HFFc6 (cell line): ENCODE results near the gene PRKAR1B. TPM values are rescaled to one million over a fixed set of nuclear protein-coding genes. Genes with fewer than 3 reads are reported as not detected.

Experiments
- DNase-seq: peaks from one replicate; pipeline ENCODE4 v3.0.0-alpha.2; 2018
- H3K27ac Mint-ChIP-seq: 2 replicates; pipeline ENCODE4 v1.8.0; 2020; ENCODE audit warnings: mild to moderate bottlenecking, mixed read lengths
- H3K27me3 Mint-ChIP-seq: 2 replicates; pipeline ENCODE4 v1.8.0; 2021; ENCODE audit warnings: mild to moderate bottlenecking, moderate library complexity, mixed read lengths; ENCODE audit not compliant: insufficient read depth
- H3K36me3 Mint-ChIP-seq: 2 replicates; pipeline ENCODE4 v1.8.0; 2021; ENCODE audit warnings: low read depth, mixed read lengths
- H3K4me1 Mint-ChIP-seq: 2 replicates; pipeline ENCODE4 v1.8.0; 2020; ENCODE audit warnings: low read depth, mixed read lengths
- H3K4me3 Mint-ChIP-seq: 2 replicates; pipeline ENCODE4 v1.8.0; 2020; ENCODE audit warnings: mild to moderate bottlenecking, moderate library complexity, mixed read lengths
- H3K9me3 Mint-ChIP-seq: 2 replicates; pipeline ENCODE4 v1.8.0; 2020; ENCODE audit warnings: mild to moderate bottlenecking, mixed read lengths
- CTCF ChIP-seq: fragments of 200-600 bp; sonication (generic); IDR thresholded peaks from 2 replicates; pipeline ENCODE4 v1.5.0; 2021; ENCODE audit warnings: antibody characterized with exemption, mild to moderate bottlenecking
- total RNA-seq, 6 experiments: library from RNA; stranded (reverse); fragmentation: NEBNext Ultra II Directional; extraction: Animal tissue kit (Norgen Biotek cat#: 25700); gene quantifications; 2 replicates in 1 of 6; 3 replicates in 5 of 6; pipeline ENCODE4 v1.2.3, GENCODE V29; 2021

PRKAR1B gene
- total RNA-seq, 6 experiments from 2014 or later, result 15.5 to 22.7 (median 17.1) TPM

GRCh38 chr7:751826-752225, 24.7 kb upstream of the PRKAR1B start:
- no peak for TF ChIP-seq CTCF
- Mint-ChIP-seq H3K4me3 (no peak overlapping the region), H3K4me1 (no peaks in the 10 kb centered on the region), H3K36me3 (peaks cover 36% of the 10 kb centered on the region), H3K9me3 (no peaks in the 10 kb centered on the region), H3K27me3 (no peaks in the 10 kb centered on the region), H3K27ac (no peak overlapping the region)
- no peak for DNase-seq

DNA sequence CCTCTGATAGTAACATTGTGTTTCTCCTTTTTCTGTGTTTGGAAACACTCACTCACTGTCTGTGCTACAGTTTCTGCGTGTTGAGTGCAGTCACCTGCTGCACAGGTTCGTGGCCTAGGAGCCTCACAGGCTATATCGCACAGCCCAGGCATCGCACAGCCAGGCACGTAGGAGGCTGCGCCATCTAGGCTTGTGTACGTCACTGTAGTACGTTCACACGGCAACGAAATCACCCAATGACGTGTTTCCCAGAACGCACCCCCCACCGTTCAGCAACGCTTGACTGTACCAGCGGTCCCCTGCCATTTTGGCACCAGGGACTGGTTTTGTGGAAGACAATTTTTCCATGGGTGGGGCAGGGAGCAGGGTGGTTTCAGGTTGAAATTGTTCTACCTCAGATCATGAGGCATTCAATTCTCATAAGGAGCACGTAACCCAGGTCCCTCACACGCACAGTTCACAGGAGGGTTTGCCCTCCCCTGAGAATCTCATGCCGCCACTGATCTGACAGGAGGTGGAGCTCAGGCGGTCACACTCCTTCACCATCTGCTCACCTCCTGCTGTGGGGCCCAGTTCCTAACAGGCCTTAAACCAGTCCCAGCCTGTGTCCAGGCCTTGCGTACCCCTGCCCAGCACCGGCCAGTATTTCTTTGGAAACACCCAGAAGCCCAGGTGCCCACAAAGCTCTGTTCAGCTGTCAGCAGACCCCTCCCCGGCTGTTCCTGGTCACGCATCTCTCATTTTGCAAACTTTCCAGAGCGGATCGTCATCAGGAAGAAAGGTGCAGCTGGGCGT, 23.2 kb upstream of the PRKAR1B start:
- no peak for TF ChIP-seq CTCF
- Mint-ChIP-seq H3K4me1 (no peaks in the 10 kb centered on the region), H3K9me3 (no peaks in the 10 kb centered on the region), H3K4me3 (no peak overlapping the region), H3K36me3 (peaks cover 42% of the 10 kb centered on the region), H3K27me3 (no peaks in the 10 kb centered on the region), H3K27ac (no peak overlapping the region)
- no peak for DNase-seq

GRCh38 chr7:749140-749551, 22.1 kb upstream of the PRKAR1B start:
- DNase-seq, result no peak
- no peak overlapping the region for H3K27ac Mint-ChIP-seq
- no peaks in the 10 kb centered on the region for H3K27me3 Mint-ChIP-seq
- no peak for TF ChIP-seq CTCF
- peaks cover 42% of the 10 kb centered on the region for H3K36me3 Mint-ChIP-seq
- no peak overlapping the region for H3K4me3 Mint-ChIP-seq
- no peaks in the 10 kb centered on the region for H3K4me1 Mint-ChIP-seq
- H3K9me3 Mint-ChIP-seq, result no peaks in the 10 kb centered on the region

DNA sequence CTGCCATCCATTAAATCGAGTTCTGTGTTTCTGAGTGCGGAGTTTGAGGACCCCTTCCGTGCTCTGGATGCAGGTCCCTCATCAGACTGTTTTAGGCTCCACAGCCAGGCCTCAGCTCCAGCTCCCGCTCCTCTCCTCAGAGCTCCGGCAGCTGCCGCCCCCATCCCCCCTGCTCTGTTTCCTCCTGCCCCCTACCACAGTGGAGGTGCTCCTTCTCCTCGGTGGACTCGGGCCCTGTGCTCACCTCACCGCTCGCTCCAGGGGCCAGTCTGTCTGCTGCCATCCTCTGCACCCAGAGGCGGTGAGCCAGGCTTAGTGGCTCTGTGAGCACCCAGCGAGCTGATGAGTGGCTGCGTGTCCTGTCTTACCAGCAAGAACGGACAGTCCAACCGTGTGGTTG, 21.4 kb upstream of the PRKAR1B start:
- no peak overlapping the region for H3K4me3 Mint-ChIP-seq
- DNase-seq, result no peak
- no peaks in the 10 kb centered on the region for H3K9me3 Mint-ChIP-seq
- H3K27ac Mint-ChIP-seq, result no peak overlapping the region
- H3K27me3 Mint-ChIP-seq, result no peaks in the 10 kb centered on the region
- TF ChIP-seq CTCF, result no peak
- H3K36me3 Mint-ChIP-seq, result peaks cover 41% of the 10 kb centered on the region
- no peaks in the 10 kb centered on the region for H3K4me1 Mint-ChIP-seq

GRCh38 chr7:747186-747585, 20.1 kb upstream of the PRKAR1B start:
- Mint-ChIP-seq H3K4me1 (no peaks in the 10 kb centered on the region), H3K27ac (no peak overlapping the region), H3K4me3 (no peak overlapping the region), H3K27me3 (no peaks in the 10 kb centered on the region; the same call in none of the 2 replicates), H3K36me3 (peaks cover 35% of the 10 kb centered on the region), H3K9me3 (no peaks in the 10 kb centered on the region)
- TF ChIP-seq CTCF, result no peak
- DNase-seq, result no peak
